Liver (tissue), 3 donors: ENCODE results near the gene BOC.

ENCODE experiments used
- CTCF ChIP-seq: fragments of 150-350 bp; IDR thresholded peaks from 2 replicates; pipeline ENCODE4 v1.5.1; 2017; ENCODE audit warnings: improper control_type of control experiment, low read depth, low read length; ENCODE audit not compliant: missing input control
- TAF1 ChIP-seq: conservative IDR thresholded peaks from 2 replicates; pipeline ENCODE4 v1.6.1; 2016; ENCODE audit warnings: antibody characterized with exemption, mild to moderate bottlenecking
- donor health status: healthy.
- donor health status: healthy.

- TF ChIP-seq CTCF (no peak), TAF1 (no peak)
These were observed 2.7 kb downstream of the BOC start for GRCh38 chr3:113213896-113214587.
